Measurements from ENCODE around the gene SLC6A11.

Gene SLC6A11

DNA sequence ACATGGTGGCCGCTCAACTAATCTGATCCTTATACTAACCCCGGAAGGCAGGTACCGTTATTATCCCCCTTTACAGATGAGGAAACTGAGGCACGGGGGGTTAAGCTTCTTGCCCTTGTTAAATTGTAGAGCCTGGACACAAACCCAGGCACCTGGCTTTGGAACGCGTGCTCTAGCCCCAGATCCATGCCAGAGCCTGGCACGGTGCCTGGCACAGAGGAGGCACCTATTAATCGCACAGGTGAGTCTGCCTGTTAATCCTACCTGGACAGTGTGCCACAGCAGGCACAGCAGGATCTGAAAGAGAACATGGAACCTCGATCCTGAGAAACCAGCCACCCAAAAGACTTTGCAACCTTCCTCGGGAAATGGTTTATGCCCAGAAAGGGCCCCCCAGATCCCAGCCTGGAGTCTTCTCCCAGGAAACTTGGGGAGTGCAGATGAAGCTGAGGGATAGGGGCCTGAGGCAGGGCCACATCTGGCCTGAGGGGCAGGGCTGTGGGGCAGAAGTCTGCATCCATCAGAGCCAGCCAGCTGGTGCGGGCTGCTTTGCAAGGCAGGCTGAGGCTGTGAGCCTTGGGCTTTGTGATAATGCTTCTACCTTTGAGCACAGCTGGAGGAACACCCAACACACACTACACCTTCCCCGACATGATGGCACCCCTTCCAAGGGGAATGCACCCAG lies 121.3 kb downstream of the SLC6A11 start:
- TF ChIP-seq, protein P1, sequence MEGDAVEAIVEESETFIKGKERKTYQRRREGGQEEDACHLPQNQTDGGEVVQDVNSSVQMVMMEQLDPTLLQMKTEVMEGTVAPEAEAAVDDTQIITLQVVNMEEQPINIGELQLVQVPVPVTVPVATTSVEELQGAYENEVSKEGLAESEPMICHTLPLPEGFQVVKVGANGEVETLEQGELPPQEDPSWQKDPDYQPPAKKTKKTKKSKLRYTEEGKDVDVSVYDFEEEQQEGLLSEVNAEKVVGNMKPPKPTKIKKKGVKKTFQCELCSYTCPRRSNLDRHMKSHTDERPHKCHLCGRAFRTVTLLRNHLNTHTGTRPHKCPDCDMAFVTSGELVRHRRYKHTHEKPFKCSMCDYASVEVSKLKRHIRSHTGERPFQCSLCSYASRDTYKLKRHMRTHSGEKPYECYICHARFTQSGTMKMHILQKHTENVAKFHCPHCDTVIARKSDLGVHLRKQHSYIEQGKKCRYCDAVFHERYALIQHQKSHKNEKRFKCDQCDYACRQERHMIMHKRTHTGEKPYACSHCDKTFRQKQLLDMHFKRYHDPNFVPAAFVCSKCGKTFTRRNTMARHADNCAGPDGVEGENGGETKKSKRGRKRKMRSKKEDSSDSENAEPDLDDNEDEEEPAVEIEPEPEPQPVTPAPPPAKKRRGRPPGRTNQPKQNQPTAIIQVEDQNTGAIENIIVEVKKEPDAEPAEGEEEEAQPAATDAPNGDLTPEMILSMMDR (conservative IDR thresholded peaks at IDR 0.05; ENCODE audit: low read depth): no peak
- ChIA-PET CTCF (interaction anchor here (0.6 kb wide), 1 partner anchor 46 kb away, joined by 3 read pairs; no protein-coding TSS in a partner anchor), POLR2A (ENCODE audit: low non-redundant PET) (no interaction called here)
- H3K27ac ChIP-seq: no peak overlapping the region
- DNase-seq (ENCODE audit: low spot score): no peak

DNA sequence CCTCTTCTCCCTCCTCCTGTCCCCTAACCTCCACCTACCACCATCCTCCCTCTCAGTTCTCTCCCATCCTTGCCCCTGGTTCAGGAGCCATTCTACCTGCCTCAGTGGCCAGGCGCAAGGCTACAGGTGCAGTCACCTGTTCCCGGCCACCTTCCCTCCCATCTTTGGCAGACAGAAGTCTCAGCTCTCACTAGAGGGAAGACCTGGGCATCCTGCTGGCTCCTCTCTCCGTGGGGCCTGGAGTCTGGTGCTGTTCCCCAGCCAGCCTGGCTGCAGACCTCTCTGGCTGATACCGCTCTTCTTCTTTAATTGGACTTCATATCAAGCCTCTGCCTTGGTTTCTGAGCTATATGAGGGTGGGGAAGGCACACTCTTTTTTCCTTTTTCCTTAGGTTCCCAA lies 123.5 kb downstream of the SLC6A11 start:
- TF ChIP-seq, protein P1 (conservative IDR thresholded peaks at IDR 0.05; ENCODE audit: low read depth): no peak
- DNase-seq (ENCODE audit: low spot score): no peak
- ChIA-PET POLR2A (ENCODE audit: low non-redundant PET) (no interaction called here), CTCF (interaction anchor here (0.7 kb wide), 1 partner anchor 301 kb away, joined by 3 read pairs; no protein-coding TSS in a partner anchor)
- H3K27ac ChIP-seq: no peak overlapping the region

DNA sequence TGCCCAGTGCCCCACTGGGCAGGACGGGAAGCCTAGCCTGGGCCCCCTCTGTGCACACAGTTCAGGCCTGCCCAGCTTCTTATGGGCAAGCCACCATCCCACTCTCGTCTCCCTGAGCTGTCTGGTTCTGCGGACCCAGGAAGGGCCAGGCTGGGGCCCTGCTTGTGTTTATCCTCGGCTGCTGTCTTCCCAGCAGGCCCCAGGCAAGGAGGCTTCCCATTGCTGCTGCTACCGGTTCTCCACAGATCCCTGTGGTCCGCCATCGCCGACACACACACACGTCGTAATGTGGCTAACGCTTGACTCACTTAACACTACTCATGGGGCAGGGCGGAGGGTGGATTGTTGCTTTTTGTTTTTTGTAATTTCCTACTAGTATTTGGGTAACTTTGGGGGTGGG lies 124.1 kb downstream of the SLC6A11 start:
- ChIA-PET POLR2A (ENCODE audit: low non-redundant PET) (no interaction called here), CTCF (interaction anchor here (0.7 kb wide), 1 partner anchor 300 kb away, joined by 3 read pairs; no protein-coding TSS in a partner anchor)
- TF ChIP-seq, protein P1 (conservative IDR thresholded peaks at IDR 0.05; ENCODE audit: low read depth): no peak
- DNase-seq (ENCODE audit: low spot score): no peak
- H3K27ac ChIP-seq: no peak overlapping the region

DNA sequence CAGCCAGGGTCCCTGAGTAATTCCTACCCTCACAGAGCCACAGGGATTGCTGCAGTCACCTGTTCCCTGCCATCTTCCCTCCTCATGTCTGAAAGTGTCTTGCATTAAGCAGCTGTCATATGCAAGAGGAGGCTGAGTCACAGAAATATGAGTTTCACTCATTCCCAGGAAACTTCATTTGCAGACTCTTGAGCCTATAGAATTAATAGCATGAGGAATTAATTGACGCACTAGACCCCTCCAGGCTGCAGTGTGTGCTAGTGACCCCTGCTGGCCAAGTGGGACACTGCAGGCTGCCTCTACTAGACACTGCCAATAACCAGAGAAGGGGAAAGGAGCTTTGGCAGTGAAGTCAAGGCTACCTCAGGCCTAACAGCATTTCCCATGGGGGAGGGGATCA lies 125.9 kb downstream of the SLC6A11 start:
- H3K27ac ChIP-seq: no peak overlapping the region
- POLR2A ChIA-PET (ENCODE audit: low non-redundant PET): no interaction called here
- TF ChIP-seq, protein P1 (conservative IDR thresholded peaks at IDR 0.05; ENCODE audit: low read depth): peak; percentile 50; the same call in 1 of the 2 replicates
- DNase-seq (ENCODE audit: low spot score): no peak
- CTCF ChIA-PET: interaction anchor here (0.5 to 1.0 kb wide), 4 partner anchors 41 to 771 kb away, joined by 3 to 5 read pairs (median 4); no protein-coding TSS in a partner anchor

- H3K27ac ChIP-seq: no peak overlapping the region
- CTCF ChIA-PET: interaction anchor here (0.5 to 1.0 kb wide), 3 partner anchors 40 to 205 kb away, joined by 3 to 5 read pairs (median 4); no protein-coding TSS in a partner anchor
- POLR2A ChIA-PET (ENCODE audit: low non-redundant PET): no interaction called here
- no peak for DNase-seq (ENCODE audit: low spot score)
- TF ChIP-seq, protein P1 (conservative IDR thresholded peaks at IDR 0.05; ENCODE audit: low read depth): no peak
Measured at GRCh38 chr3:10942690-10943205, 126.7 kb downstream of the SLC6A11 start.

DNA sequence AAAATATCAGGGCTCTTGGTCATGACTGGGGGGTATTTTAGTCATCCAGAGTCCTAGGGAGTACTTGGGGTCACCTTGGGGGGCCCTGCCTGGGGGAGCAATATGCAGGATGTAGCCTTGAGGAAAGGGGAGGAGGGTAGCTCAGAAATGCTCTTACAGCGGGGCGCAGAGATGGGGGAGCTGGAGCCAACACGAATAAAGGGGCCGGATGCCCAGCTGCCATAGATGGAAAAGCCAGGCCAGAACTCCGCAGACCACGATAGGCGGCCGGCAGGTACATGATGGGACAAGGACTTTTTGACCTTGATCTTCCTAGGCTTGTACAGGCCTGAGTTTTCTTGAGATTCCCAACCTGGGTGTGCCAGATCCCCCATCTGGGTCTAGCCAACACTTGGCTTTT lies 128.8 kb downstream of the SLC6A11 start:
- CTCF ChIA-PET: interaction anchor here (1.2 to 1.3 kb wide), 2 partner anchors 115 to 117 kb away, joined by 6 to 7 read pairs; no protein-coding TSS in a partner anchor
- POLR2A ChIA-PET (ENCODE audit: low non-redundant PET): no interaction called here
- H3K27ac ChIP-seq: no peak overlapping the region
- DNase-seq (ENCODE audit: low spot score): no peak
- TF ChIP-seq, protein P1 (conservative IDR thresholded peaks at IDR 0.05; ENCODE audit: low read depth): no peak
